Superior temporal gyrus (tissue), 1 donor: ENCODE data around the gene GPX4.
"Not testable (repeated sequence)": the region's sequence is repeated elsewhere in the genome, so short reads cannot be mapped to it uniquely, and the experiment has no call there.

Experiments used
- DNase-seq: peaks from one replicate; pipeline ENCODE4 v3.0.0-alpha.2; 2016; ENCODE audit errors: extremely low spot score

GPX4 gene

DNA sequence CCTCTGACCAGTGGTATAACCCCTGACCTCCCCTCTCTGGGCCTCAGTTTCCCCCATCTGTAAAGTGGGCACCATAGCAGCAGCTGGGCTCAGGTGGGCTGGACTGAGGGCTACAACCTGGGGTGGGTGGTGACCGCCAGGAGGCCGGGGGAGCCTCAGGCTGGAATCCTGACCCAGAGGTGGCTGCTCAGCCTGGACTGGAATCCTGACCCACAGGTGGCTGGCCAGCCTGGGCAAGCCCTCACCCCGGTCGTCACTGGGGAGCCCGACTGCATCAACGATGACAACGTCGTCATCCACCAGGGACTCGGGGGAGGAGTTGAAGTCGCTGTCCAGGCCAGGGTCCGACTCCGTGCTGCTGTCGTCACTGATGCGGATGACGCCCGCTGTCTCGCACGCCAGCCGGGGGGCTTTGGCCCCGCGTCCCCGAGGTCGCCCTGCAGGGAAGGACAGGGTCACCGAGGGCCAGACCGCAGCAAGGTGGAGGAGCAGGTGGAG, 10.2 kb downstream of the GPX4 start:
- no peak for DNase-seq

DNA sequence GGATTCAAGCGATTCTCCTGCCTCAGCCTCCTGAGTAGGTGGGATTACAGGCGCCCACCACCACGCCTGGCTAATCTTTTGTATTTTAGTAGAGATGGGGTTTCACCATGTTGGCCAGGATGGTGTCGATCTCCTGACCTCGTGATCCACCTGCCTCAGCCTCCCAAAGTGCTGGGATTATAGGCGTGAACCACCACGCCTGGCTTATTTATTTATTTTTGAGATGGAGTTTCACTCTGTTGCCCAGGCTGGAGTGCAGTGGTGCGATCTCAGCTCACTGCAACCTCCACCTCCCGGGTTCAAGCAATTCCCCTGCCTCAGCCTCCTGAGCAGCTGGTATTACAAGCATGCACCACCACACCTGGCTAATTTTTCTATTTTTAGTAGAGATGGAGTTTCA, 10.9 kb downstream of the GPX4 start:
- DNase-seq, result not testable (repeated sequence)

DNA sequence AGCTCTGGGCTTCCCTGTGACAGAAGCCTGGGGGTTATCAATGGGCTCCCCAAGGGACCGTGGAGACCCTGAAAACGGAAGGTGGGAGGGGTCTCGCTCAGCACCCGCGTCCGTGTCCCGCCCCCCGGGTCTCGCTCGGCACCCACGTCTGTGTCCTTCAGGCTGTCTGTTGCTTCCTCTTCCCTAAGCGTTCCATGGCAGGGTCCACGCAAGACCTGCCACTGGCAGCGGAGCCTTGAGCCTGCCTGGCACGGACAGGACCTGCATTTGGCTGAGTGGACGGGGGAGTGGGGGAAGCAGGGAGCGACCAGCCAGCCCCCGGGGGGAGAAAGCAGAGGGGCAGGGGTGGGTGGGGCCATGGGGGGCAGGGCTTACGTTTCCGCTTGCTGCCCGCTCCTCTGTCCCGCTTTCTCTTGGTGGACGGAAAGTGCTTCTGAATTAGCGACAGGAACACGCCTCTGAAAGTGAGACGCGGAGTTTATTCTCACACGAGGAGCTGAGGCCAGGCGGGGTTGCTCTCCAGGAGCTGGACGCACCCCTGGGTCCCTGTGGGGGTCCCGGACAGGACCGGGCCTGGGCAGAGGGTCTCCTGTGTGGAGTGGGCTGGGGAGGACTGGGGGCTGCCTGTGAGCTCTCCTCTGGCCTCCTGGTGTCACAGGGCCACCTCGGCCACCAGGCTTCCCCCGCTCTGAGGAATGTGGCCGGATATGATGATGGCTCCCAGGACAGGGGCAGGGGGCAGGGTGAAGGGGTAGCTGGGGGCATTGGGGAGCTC, 12.0 kb downstream of the GPX4 start:
- DNase-seq, result no peak

DNA sequence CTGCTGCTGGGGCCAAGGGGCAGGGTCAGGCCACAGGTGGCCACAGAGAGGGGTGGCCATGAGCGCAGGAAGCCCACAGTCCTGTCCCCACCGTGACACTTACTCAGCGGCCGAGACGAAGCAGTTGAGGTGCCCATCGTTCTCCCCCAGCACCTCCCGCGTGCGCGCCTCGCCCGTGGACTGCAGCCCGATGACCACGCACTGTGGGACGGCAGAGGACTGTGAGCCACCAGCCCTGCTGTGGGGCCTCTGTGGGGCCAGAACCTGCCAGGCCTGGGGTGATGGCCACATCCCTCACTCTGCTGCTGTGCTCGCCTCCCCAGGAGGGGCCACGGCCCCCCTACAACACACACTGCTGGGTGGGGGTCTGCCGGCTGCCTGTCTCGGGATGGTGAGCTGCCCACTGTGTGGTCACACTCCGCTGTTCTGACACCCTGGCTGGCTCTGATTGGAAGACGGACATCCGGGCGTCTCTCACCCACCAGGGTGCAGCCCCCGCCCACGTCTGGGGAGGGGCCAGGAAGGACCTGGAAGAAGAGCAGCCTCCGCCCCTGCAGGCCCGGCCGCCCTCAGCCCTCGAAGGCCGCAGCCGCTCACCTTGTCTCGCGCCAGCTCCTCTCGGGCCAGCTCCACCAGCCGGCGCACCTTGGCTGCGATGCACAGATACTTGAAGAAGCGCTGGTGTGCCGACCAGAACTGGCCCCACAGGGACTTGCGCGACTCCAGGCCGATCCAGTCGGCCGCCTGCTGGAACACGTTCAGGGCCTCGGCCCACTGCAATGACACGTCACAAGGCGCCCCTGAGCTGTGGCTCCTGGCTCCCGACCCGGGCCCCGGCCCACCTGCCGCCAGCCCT, 13.2 kb downstream of the GPX4 start:
- DNase-seq, result no peak

DNA sequence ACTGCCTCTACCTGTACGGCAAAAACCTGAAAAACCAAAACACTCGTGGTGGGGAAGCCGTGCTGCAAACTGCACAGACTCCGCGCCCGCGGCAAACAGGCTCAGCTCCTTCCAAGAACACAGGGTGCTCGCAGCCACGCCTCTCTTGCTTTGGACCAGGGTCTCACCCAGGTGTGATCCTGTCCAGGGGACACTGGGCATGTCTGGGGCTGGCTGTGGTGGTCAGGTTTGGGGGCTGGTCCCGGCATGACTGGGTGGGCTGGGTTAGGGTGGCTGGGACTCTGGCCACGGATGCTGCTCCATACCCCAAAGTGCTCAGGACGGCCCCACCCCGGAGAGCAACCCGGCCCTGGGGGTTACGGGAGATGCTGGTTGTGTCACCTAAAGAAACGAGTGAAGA, 13.9 kb downstream of the GPX4 start:
- no peak for DNase-seq

DNA sequence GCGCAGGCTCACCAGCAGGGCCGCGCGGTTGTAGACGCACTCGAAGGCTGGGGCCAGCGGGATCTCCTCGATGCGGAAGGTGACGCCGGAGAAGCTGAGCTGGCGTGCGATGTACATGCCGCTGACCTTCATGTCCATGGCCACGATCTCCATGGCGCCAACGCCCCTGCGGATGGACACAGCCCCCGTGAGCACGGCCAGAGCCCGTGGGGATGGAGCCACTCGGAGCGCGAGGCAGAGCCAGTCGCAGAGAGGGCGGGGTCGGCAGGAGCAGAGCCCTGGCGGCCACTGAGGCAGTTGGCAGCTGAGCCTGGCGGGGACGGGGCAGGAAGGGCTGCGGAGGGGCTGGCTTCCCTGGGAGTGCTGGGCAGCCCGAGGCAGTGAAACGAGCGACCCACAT, 15.2 kb downstream of the GPX4 start:
- no peak for DNase-seq

DNA sequence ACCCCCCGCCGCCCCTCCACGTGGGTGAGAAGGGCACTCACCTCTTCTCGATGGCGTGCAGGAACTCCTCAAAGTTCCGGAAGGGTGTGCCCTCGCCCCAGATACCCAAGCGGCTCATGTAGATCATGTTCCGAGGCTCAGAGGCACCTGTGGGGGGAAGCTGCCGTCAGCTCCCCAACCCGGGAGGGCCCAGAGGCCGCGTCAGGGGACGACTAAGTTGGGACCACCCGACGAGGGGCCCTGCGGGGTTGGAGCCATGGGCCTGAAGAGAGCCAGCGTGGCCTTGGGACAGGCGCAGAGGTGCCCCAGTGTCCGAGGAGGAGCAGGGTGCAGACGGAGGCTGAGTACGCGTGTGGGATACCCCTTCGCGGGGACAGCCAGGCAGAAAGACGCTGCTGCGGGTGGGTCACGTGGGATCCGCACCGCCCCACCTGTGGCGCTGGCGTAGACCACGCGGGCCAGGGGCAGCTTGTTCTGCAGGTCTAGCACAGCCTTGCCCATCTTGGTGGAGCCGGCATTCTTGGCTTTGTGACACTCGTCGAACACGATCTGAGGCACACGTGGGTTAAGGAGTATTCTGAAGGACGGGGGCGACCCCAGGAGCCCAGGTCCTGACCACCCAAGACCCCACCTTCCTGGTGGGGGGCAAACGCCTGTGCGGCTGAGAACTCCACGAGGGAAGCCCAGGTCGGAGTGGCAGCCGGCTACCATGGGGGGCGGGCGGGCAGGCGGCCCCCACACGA, 15.9 kb downstream of the GPX4 start:
- no peak for DNase-seq

DNA sequence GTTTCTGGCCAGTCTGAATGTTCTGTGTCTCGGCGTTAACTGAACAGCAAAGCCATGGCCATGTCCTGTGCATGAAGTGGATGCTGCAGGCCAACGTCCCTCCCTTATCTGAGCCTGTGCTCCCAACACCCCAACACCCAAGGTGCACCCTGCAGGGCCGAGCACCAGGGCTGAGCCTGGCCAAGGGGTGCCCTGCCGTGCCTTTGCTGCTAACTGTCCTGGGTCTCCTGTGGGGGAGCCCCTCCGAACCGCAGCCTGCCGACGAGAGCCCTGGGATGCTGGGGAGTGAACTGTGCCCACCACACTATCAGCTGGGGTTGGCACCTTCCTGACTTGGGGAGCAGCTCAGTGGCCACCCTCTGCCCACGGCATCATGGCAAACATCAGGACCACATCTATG, 17.6 kb downstream of the GPX4 start:
- DNase-seq, result no peak

DNA sequence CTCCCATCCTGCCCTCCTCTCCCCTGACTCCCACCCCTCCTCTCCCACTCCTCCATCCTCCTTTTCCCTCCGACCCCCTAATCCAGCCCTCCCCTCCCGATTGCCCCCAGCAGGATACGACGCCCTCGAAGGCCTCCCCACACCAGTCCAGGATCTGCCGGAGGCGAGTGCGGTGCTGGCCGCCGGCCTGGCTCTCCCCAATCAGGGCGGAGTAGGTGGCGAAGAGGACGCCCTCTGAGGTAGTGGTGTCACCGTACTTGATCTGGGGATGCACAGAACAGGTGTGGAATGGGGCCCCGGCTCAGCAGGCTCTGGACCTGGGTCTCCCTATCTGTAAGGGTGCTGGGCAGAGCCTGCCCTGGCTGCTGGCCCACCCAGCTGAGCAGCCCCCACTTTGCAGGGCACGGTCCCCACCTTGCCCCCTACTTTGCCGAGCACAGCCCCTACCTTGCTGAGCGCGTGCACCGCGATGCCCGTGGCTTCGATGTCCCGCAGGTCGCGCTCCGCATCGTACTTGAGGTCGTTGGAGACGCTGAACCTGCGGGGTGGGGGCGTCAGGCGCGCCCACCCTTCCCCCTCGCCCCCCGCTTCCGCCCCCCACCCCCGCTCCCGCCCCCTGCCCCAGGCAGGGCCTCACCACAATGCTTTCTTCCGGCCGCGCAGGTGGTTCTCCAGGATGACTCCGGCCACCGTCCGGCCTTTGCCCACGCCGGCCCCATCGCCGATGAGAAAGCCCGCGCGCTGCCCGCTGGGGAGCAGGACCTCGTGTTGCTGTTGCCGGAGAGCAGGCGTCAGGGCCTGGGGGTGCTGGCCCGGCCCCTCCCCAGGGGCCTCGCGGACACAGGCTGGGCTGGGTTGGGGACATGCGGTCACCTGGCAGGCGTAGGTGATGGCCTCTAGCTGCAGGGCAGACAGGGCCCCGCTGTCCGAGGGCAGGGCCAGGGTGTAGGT, 18.5 kb downstream of the GPX4 start:
- DNase-seq, result no peak

DNA sequence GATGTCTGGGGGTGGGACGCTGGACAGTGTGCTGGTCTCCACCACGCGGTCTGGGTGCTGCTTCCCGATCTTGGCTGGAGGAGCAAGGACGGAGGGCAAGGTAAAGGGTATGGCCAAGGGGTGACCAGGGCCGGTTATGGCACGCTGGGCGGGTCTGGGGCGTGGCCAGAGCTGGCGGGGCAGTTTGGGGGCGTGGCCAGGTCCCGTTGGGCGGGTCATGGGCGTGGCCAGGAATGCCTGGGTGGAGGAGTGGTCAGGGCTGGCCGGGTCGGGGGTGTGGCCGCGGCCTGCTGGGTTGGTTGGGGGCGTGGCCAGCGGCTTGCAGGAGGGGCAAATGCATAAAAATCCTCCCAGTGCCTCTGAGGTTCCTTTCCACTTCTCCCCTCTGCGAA, 19.2 kb downstream of the GPX4 start:
- DNase-seq, result no peak

DNA sequence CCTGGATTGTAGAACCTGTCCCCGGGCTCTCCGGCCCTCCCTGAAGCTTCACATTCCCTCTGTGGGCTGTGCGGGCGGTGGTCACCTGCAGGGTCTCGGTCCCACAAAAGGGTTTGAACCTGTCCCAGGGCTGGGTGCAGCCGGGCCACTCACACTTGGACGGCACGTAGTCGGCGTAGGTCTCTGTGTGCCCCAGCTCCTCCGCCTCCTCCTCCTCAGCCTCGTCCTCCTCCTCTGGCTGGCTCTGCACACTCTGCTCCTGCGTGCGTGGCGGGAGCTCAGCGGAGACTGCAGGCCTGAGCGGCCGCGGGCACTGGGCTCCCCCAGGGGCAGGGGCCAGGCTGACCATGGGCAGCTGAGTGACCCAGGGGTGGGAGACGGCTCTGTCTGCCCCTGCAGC, 19.6 kb downstream of the GPX4 start:
- no peak for DNase-seq

DNA sequence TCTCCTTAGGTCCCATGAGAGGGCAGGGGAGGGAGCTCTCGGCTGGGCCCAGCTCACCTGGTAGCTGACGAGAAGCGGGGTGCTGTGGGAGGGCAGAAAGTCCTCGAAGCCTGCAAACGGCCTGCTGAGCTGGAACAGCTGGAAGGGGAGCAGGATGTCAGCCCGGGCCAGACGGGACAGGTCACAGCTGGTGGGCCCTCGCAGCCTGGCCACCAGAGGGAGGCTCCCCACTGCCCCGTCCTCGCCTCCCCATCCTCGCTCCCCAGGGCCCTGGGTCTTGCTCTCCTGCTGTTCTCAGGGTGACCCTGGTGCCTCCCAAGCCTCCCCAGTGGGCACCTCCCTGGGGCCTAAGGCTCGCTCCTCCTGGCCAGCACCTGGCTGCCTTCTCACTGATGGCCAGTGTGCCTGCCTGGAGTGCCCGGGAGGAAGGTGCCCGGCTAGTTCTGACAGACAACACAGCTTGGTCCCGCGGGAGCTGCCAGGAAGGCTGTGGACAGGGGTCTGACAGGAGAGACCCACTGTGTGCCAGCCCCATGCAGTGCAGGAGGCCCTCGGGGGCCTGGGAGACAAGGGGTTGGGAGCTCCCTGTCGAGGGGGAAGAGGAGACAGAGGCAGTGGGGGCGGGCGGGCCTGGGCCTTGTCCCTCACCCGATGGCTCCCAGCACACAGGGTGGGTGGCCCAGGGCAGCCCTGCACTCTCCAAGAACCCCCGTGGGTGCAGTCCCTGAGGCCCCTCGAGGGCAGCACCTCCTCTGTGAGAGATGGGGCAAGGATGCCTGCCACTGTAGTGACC, 20.3 kb downstream of the GPX4 start:
- no peak for DNase-seq

DNA sequence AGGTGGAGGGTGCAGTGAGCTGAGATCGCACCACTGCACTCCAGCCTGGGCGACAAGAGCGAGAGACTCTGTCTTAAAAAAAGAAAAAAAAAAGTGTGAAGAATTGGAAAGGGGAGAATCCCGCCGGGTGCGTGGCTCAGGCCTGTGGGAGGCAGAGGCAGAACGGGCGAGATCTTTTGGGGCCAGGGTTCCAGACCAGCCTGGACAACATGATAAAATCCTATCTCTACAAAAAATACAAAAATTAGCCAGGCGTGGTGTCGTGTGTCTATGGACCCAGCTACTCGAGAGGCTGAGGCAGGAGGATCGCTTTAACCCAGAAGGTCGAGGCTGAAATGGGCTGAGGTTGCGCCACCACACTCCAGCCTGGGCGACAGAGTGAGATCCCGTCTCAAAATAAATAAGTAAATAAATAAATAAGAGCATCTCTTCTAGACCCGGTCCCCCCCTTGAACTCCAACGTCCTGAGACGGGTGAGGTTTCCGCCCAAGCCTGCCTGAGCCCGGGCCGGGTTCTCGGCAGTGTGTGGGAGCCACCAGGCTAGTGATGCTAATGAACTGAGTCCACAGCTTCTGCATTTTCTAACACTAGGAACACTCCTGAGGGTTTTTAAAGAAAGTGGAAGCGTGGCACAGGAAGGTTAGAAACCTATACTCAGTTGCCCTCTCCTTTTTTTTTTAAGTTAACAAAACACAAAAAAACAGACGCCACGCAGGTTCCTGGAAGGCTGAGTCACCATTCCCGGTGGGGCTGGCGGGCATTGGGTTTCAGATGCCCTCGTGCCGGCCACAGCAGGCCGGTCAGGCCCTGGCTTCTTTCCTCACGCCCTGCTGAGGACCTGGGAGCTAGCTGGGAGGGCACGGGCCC, 22.0 kb downstream of the GPX4 start:
- no peak for DNase-seq

DNA sequence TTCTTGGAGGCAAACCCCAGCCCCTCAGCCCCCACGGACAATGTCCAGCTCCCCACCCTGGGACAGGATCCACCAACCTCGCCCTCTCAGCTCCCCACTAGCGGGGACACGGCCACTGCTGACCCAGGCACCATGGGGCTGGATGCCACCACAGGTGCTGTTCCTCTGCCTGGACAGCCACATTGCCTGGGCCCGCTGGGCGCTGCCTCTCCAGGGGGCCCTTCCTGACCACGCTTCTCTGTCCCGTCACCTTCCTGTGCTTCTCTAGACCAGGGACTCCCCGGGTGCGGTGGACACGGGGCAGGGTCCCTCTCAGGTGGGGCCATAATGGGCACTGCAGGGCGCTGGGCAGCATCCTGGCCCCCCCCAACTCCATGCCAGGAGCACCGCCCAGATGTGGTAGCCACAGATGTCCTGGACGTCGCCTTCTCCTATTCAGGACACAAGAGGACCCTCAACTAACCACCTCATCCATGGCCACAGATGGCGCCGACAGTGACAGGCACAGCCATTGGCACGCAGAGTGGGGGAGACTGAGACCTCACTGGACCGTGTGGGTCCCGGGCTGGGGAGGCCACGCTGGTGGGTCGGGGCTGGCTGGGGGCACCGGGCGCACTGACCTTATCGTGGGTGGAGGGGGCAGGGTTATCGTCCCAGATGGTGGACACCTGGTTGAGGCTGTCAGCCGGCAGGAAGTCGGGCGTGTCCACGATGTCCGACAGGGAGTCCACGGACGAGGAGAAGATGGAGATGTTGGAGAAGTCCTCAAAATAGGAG, 23.4 kb downstream of the GPX4 start:
- DNase-seq, result no peak

DNA sequence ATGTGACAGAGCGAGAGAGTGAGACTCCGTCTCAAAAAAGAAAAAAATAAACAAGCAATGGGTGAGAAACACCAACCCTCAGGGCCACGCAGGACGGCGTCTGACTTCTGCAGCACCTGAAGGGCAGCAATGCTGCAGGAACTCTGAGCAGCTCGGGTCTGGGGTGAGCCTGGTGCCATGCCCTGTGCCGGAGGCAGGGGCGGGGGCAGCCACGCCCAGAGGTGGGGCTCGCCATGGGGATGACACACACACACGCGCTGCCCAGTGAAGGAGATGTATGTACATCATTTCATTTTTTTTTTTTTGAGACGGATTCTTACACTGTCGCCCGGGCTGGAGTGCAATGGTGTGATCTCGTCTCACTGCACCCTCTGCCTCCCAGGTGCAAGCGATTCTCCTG, 24.3 kb downstream of the GPX4 start:
- DNase-seq, result no peak

DNA sequence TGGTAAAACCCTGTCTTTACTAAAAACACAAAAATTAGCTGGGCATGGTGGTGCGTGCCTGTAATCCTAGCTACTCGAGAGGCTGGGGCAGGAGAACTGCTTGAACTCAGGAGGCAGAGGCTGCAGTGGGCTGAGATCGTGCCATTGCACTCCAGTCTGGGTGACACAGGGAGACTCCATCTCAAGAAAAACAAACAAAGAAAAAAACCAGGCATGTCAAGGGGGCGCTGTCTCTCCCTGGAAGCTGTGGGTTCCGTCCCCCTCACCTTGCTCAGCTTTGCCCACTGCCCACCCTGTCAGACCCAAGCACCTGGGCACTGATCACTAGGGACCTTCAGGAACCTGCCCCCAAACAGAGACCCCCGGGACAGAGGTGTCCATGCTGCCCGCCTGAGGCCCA, 25.3 kb downstream of the GPX4 start:
- not testable (repeated sequence) for DNase-seq

DNA sequence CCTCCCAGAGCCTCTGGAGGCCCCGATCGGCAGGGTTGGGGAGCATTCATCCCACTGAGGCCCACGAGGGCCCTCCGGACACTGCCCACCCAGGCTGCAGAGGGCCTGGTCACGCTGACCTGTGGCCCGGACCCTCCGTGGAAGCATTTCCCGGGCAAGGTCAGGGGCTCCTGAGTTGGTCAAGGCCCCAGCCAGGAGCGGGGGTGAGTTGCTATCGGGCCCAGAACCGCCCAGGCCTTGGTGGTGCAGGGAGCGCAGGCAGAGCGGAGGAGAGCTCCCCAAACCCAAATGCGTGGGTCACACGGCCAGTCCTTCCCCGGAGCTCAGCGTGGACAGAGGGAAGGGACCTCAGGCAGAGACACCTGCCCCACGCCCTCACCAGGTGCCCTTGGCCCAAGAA, 25.7 kb downstream of the GPX4 start:
- DNase-seq, result no peak
